Left hindlimb (tissue), 1 donor: ENCODE data around the gene HNMT.

Source experiments
- DNase-seq: peaks from one replicate; pipeline ENCODE4 v3.0.0-alpha.2; 2018

The HNMT gene

GRCh38 chr2:138061961-138062360 lies 97.7 kb downstream of the HNMT start:
- no peak for DNase-seq

- DNase-seq = no peak
Measured at GRCh38 chr2:138063181-138063580, 98.9 kb downstream of the HNMT start.
